ENCODE measurements around the gene SFT2D3. TPM values are rescaled to one million over a fixed set of nuclear protein-coding genes. Genes with fewer than 3 reads are reported as not detected.

SFT2D3 gene
- total and polyA plus RNA-seq, 2 of the 13 experiments (the other 11 are each of a cell fraction or from before 2014, with no cell fraction given): 8.3 to 9.4 TPM

DNA sequence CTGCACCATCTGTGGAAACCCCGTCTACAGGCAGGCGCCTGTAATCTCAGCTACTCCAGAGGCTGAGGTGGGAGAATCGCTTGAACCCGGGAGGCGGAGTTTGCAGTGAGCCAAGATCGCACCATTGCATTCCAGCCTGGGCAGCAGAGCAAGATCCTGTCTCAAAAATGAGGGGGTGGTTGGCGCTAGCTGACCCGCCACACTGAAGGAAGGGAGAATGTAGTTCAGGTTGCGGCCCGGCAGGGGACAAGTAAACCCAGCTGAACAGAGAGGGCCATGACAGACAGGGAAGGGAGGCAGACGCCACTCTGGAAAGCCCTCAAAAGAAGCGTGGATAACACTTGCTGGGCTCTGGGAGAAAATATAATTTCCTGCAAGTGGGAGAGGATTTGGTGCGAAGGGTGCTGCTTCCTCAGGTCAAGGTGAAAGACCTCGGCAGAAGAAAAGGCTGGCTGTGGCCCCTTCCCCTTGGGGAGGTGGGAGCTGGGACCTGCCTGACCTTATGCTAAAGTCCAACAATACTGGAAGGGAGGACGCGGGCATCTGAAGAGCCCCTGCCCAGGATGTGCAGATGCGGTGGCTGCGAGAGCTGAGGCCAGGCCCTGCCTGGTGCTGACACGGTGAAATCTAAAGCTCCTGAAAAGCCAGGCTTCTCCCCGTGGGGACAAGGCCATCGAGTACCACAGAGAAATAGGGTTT is 3.7 kb upstream of the SFT2D3 start (continued):
- TF ChIP-seq PPARG (CRISPR knock-in tag; conservative IDR thresholded peaks at IDR 0.05) (no peak), ZBTB37 (CRISPR knock-in tag; IDR thresholded peaks at IDR 0.05) (no peak), MAFK (conservative IDR thresholded peaks at IDR 0.05 in 1 of 2, IDR thresholded peaks at IDR 0.05 in 1 of 2; ENCODE audit: low read length in 2 of 2) (peak; percentile 29 to 42; a peak in 1 of 4 replicates)

DNA sequence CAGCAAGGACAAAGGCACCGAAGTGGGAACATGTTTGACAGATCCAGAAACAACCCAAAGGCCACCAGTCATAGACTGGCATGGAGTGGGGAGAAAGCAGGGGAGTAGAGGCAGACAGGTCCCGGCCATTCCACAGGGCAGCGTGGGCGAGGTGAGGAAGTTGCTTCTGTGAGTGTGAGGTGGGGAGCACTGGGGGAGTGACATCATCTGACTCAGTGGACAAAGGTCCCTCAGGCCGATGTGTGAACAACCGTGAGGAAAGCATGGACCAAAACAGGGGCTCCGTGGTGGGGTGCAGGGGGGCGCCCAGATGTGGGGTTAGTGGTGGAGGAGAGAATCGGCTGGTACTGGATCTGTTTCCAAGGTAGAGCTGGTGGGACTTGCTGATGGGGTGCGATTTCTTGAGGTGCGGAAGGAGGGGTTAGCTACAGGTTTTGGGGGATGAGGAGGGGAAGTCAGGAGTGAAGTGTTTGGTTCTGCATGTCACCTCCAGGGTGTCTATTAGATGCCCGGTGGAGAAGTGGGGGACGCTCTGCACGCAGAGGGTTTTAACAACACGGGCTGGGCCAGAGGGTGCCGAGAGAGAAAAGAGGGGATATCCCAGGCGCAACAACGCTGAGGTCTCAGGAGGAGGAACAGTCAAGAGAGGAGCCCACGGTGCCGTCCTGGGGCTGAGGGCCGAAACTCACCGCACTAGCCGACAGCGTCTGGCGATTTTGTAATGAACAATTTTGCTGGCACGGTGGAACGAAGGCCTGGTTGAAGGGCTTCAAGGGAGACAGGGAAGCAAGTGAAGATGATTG is 2.5 kb upstream of the SFT2D3 start:
- Histone ChIP-seq H4K20me1 (ENCODE audit: insufficient read depth, low read length) (0 out of 2 replicates have a peak, but pooled peaks cover 2% of the 10 kb centered on the region), H3K4me1 (ENCODE audit: insufficient read depth, low read length) (peaks cover 25% of the 10 kb centered on the region), H2AFZ (ENCODE audit: low read length) (no peak overlapping the region), H3K4me3 (replicated peaks in 1 of 3; ENCODE audit: insufficient read depth in 1 of 3, low read depth in 2 of 3, low read length in 3 of 3) (no peak overlapping the region), H3K27ac (ENCODE audit: extremely low read length, insufficient read depth, low read length) (no peak overlapping the region), H3K9me3 (ENCODE audit: low read length) (no peaks in the 10 kb centered on the region), H3K79me2 (ENCODE audit: insufficient read depth, low read length) (peaks cover 14% of the 10 kb centered on the region), H3K4me2 (ENCODE audit: low read depth, low read length) (no peak overlapping the region), H3K27me3 (ENCODE audit: control insufficient read depth in 1 of 2, insufficient read depth in 2 of 2, low read length in 2 of 2) (no peaks in the 10 kb centered on the region), H3K9ac (ENCODE audit: insufficient read depth, low read depth, low read length) (no peak overlapping the region), H3K36me3 (replicated peaks in 1 of 2; ENCODE audit: control insufficient read depth in 1 of 2, insufficient read depth in 2 of 2, low read length in 2 of 2) (no peaks in the 10 kb centered on the region; a peak in 2 of 5 replicates)
- ATAC-seq: no peak
- in situ Hi-C loops (cut with HindIII; ENCODE audit: extremely low pct_ligation_motif_present, low pct_unique_long_range_greater_than_20kb) (no loop called here), intact Hi-C loops (cut with micrococcal nuclease; ENCODE audit: unreplicated experiment) (no loop called here)
- FAIRE-seq: no peak
- CTCF ChIA-PET (ENCODE audit: low intra/inter-chr PET ratio, low total read pairs): no interaction called here
- POLR2A ChIA-PET: no interaction called here
- 87% methylated on average over 27 of the region's 27 CpGs for WGBS (ENCODE audit: low lambda C conversion rate)
- BruUV-seq (replicated peaks): no TSS peak
- no peak for DNase-seq (ENCODE audit: low spot score)
- TF ChIP-seq, protein P1, sequence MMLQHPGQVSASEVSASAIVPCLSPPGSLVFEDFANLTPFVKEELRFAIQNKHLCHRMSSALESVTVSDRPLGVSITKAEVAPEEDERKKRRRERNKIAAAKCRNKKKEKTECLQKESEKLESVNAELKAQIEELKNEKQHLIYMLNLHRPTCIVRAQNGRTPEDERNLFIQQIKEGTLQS (CRISPR knock-in tag; IDR thresholded peaks at IDR 0.05): no peak
- TF ChIP-seq ZNF18 (CRISPR knock-in tag; IDR thresholded peaks at IDR 0.05; ENCODE audit: insufficient replicate concordance) (no peak), ZNF235 (CRISPR knock-in tag; IDR thresholded peaks at IDR 0.05; ENCODE audit: borderline replicate concordance) (no peak), ZNF703 (CRISPR knock-in tag; IDR thresholded peaks at IDR 0.05; ENCODE audit: borderline replicate concordance) (no peak), ZNF101 (CRISPR knock-in tag; IDR thresholded peaks at IDR 0.05; ENCODE audit: borderline replicate concordance, low read depth) (no peak), ZSCAN5A (CRISPR knock-in tag; IDR thresholded peaks at IDR 0.05; ENCODE audit: borderline replicate concordance) (no peak), ZNF720 (CRISPR knock-in tag; IDR thresholded peaks at IDR 0.05) (no peak), SRF (IDR thresholded peaks at IDR 0.05; ENCODE audit: low read depth, low read length) (no peak), SP140L (CRISPR knock-in tag; IDR thresholded peaks at IDR 0.05; ENCODE audit: borderline replicate concordance) (no peak), FLYWCH1 (CRISPR knock-in tag; IDR thresholded peaks at IDR 0.05) (no peak)

Measured in HepG2 (cell line).